SW 1271 (cell line): ENCODE results near the gene CRB3.

Experiments used
- DNase-seq, 2 experiments: peaks; one replicate each; lab custom pipeline; 2025; lab: John Stamatoyannopoulos, UW

The CRB3 gene

DNA sequence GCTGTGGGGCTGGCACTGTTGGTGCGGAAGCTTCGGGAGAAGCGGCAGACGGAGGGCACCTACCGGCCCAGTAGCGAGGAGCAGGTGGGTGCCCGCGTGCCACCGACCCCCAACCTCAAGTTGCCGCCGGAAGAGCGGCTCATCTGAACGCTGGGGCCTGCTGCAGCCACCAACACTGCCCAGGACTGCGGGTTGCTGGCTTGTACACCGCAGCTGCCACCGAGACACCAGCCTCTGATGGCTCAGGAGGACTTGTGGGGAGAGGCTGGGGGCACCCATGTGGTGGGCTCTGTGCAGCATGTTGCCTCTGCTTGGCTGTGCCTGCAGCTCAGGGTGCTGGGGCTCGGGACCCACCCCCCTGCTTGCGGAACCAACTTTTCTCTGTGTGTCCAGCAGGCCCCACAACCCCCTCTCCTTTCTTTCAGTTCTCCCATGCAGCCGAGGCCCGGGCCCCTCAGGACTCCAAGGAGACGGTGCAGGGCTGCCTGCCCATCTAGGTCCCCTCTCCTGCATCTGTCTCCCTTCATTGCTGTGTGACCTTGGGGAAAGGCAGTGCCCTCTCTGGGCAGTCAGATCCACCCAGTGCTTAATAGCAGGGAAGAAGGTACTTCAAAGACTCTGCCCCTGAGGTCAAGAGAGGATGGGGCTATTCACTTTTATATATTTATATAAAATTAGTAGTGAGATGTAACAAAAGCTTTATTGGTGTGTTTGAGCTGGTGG is 2.6 kb downstream of the CRB3 start:
- DNase-seq, result no peak

DNA sequence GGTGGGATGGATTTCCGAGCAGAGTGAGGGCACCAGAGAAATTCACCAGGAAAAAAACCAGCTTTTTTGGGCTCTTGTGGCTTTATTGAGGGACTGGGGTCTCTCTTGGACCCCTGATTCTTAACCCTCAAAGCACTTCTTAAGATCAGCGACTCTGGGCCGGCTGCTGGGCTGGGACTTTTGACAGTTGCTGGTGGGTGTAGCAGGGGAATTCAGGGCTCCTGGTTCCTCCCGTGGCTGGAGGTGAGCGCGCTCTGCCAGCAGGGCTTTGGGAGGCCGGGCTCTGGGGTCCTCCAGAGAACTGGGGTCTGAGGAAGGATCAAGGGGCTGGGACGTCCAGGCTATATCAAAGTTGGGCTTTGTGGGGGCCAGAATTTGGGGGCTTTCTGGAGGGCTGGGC is 3.3 kb downstream of the CRB3 start:
- no peak for DNase-seq

DNA sequence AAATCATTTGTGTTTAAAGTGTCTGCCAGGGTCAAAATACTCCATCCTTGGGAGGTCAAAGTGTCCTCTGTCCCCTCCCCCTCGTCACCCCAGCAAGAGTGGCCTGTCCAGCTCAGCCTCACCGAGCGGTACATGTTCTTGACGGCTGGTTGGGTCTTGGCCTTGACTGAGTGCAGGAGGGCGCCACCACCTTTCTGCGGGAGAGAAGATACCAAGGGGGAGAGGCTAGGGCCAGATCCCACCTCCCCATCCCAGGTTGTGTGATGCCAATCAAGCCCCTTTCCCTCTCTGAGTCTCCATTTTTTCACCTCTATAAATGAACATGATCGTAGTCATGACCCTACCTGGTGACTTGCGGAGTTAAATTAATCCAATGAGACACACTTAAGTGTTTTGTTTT is 6.1 kb downstream of the CRB3 start:
- no peak for DNase-seq

DNA sequence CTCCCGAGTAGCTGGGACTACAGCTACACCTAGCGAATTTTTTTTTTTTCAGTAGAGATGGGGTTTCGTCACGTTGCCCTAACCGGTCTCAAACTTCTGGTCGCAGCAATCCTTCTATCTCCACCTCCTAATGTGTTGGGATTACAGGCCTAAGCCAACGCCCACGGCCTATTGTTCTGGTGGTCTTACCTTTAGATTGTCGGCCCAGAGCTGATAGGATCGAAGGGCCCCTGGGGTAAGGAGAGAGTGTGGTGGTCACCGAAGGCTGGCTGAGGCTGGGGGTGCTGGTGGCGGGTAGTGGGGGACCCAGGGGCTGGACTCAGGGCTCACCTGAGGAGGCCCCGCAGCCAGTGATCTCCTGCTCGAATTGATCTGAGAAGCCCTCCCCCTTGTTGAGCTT is 7.0 kb downstream of the CRB3 start:
- no peak for DNase-seq

DNA sequence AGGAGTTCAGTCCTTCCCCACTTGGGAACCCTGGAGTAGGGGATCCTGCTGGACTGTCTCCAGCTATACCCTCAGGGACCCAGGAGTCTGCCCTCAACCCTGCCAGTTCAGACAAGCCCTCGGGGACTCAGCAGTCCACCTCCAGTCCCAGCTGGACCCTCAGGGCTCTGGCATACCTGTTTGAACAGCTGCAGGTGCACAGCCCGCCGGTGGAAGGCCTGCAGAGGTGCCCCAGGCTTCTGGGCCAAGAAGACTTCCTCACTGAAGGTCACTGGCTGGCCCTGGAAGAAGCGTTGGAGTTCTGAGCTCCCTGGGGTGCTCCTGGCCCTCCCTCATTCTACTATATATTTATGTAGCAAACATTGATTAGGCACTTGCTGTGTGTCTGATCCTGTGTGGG is 8.6 kb downstream of the CRB3 start:
- DNase-seq, result no peak

DNA sequence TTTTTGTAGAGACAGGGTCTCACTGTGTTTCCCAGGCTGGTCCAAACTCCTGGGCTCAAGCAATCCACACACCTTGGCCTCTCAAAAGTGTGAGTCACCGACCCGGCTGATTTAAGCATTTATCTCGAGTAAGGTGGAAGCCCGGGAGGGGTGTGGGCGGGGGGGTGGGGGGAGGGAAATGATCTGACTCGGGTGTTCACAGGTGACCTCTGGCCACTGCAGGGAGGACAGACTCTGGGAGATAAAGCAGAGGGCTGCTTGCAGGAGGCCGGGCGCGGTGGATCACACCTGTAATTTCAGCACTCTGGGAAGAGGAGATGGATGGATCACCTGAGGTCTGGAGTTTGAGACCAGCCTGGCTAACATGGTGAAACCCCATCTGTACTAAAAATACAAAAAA is 9.6 kb downstream of the CRB3 start:
- no peak for DNase-seq

DNA sequence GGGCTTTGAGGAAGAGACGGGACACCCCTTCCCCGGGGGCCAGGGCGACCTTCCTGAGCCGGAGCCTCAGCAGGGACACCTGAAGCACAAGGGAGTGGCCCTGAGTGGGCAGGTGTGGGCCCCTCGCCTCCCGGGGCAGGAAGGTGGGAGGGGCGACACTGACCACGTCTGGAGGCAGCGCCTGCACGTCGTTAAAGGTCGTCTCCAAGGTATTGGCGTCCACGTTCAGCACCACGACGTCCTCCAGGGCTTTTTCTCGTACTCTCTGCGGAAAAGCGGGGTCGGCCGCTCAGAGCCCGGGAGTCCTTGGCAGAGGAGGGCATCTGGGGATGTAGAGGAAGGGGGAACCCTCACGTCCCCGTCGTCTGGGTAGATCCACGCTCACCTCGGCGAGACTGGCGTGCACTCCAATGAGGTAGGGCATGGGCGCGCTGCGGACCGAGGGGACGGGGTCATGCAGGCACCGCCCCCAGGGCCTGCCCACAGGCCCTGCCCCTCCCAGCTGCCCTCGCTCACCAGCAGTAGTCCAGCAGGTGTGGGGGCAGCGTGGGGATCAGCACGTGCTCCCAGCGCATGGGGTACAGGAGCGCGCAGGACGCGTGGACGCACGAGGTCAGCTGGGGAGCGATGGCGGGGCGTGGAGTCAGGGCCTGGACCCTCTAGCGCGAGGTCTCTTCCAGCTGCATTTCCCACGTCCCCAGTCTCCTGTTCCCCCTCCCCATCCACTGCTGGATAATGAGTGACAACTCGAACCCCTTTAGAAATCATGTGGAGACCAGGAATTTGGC is 11.4 kb downstream of the CRB3 start:
- DNase-seq, result no peak

DNA sequence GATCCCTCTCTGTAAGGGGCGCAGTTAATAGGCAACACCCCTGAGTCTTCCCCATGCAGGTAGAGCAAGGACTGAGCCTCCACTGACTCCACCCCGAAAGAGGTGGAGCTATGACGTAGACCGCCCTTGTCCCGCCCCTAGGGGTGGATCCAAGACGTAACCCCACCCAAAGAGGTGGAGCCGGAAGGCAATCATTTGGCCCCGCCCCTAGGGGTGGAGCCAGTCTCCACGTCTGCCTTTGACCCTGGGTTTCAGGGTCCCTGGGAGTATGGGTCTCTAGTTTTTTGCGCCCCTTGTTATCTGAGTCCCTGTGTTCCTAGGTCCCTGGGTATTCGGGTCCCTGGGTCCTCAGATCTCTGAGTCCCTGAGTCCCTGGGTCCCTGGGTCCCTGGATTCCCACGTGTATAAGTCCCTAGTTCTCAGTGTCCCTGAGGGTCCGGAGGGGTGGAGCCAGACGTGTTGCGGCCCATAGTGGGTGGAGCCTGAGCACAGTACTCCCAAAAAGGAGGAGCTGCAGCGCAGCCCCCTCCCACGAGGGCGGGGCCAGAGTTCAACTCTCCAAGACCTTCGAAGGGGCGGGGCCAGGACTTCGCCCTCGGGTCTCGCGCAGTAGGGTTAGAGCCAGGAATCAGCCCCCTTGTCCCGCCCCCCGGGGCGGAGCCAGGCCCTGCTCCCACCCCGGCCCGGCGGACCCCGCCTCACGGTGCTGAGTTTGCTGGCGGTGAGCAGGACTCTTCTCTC is 12.3 kb downstream of the CRB3 start:
- peak; percentile 18 to 30 for DNase-seq

DNA sequence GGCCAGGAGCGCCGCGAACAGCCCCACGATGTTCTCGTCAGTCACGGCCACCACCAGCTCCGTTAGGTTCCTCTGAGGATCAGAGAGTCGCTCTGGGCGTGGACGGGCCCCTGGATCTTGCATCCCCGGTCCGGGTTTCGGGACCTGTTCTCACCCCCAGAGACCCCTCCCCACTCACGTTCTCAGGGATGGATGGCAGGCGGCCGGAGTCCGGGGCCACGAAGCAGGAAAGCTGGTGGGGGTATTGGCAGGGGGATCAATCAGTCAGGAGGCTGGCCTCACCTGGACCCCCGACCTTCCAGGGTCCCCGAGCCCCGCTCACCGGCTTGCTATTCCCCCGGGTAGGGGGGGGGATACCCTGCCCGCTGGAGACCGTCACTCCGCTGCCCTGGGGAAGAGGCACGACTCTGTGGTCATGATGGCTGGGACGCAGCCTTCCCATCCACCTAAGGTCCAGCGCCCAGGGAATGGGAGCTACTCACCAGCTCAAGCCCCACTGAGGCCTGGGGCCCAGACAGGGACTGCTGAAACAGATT is 12.9 kb downstream of the CRB3 start:
- DNase-seq, result no peak

DNA sequence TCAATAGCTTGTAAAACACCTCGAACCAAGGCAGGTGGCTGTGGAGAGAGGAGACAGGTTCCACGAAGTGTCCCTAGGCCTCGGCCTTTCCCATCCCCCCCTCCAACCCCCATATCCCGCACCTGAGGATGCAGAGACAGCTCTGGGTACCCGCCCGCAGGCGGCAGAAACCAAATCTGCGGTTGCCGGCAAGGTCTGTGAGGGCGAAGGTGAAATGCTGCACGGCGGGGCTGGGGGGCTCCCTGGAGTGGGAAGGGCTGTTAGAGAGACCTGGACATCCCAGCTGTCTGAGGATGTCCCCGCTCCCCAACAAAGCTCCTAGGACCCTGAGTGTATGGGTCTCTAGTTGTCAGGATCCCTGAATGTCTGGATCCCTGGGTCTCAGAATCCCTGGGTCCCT is 14.7 kb downstream of the CRB3 start:
- no peak for DNase-seq

DNA sequence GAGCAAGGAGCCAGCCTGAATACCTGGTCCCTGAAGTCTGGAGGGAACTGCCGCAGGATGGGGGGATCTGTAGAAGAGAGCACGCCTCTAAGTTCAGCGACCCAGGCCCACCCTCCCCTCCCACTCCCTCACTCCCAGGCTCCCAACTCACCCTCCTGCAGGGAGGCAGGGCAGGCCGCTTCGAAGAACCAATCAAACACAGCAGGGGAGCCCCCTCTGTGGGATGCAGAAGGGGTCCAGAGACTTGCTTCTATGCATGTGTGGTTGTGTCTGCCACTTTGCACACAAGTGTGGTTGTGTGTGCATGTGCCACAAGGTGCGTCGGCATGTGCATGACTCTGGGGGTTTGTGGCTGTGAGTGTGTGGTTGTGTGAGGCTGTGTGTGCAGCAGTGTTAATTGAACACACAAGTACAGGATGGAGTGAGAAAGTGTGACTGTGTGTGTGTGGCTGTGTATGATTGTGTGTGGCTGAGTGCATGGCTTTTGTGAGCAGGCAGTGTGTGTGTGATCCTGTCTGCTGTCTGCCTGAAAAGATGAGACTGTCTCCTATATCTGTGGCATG is 15.8 kb downstream of the CRB3 start:
- no peak for DNase-seq

DNA sequence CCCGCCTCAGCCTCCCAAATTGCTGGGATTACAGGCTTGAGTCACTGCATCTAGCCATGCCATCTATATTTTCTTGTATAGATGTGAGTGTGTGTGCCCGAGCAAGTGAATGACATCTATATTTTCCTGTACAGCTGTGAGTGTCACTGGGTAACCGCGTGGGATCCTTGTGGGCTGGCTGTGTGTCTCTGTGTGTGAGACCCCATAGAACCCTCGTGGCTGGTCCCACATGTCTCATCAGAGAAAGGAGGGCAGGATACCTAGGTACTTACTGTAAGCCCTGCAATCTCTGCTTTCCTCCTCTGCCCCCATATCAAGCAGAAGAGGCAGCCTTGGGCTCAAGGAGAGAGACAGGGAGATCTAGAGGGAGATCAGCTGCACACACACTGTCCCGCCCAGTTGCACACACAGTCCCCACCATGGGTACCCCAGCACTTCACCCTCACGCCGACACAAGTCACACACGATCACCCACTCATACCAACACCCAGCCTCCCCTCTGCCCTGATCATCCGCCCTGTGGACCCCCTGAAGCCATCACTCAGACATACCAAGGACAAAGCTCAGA is 16.9 kb downstream of the CRB3 start:
- no peak for DNase-seq

DNA sequence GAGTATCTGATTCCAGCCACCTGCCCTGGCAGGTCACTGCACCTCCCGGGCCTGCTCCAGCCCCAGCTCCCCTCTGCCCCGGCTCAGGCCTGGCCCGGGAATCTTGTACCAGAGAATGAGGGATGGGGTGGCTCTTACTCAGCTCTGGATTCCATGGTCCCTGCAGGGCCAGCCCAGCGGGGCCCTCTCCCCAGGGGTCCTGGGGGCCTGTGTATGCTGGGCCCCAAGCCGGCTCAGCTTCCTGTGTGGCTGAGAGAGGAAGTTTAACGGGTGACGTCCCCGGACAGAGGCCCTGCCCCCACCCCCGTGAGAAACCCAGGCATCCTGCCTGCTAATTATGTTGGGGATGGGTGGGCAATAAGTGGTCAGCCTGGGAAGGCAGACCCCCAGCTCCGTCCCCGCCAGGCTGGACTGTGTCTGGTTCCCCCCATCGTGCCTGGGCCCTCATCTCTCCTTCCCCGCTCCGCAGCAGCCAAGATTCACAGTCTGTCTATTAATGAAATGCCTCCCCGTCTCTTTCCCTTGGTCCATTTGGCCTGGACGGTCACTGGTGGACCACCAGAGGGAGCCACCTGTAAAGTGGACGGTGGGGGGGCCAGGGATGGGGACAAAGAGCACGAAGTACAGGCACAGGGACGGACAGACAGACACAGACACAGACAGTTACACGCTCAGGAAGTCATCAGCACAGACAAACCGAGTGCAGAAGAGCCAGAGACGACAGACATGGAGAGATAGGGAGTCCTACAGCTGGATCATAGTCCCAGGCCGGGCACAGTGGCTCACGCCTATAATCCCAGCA is 17.7 kb downstream of the CRB3 start, which contains the start of gene DENND1C:
TSS of gene DENND1C (minus strand) at position 247 of the 802 bp plus-strand sequence. CDS start at position 155, 92 bp downstream.
- DNase-seq, result no peak

DNA sequence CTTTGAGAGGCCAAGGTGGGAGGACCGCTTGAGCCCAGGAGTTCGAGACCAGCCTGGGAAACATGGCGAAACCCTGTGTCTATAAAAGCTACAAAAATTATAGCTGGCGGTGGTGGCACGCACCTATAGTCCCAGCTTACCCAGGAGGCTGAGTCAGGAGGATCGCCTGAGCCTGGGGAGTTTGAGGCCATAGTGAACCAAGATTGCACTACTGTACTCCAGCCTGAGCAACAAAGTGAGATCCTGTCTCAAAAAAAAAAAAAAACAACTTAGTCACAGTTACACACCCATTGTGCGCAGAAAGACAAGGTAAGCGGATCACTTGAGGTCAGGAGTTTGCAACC is 18.2 kb downstream of the CRB3 start:
- DNase-seq, result no peak

DNA sequence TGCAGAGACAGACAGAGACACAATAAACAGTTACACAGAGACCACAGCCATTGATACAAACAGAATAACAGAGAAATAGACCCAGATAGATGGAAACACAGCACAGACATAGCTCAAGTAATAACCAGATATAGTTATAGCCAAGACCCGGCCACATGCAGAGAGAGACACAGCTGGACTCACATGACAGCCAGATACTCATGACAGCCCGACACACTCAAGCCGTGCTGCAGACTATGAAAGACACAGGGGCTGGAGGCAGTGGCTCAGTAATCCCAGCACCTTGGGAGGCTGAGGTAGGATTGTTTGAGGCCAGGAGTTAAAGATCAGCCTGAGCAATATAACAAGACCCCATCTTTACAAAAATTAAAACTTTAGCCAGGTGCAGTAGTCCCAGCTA is 19.2 kb downstream of the CRB3 start:
- no peak for DNase-seq

DNA sequence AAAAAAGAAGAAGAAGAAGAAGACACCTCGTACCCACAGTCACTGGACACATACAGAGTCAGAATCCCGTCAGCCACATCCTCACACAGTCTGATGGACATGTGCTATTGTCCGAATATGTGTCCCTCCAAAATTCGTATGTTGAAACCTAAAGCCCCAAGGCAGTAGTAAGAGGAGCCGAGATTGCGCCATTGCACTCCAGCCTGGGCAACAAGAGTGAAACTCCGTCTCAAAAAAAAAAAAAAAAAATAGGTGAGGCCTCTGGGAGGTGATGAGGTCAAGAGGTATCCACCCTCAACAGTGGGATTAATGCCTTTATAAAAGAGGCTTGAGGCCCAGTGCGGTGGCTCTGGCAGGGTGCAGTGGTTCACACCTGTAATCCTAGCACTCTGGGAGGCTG is 20.2 kb downstream of the CRB3 start:
- DNase-seq, result no peak

DNA sequence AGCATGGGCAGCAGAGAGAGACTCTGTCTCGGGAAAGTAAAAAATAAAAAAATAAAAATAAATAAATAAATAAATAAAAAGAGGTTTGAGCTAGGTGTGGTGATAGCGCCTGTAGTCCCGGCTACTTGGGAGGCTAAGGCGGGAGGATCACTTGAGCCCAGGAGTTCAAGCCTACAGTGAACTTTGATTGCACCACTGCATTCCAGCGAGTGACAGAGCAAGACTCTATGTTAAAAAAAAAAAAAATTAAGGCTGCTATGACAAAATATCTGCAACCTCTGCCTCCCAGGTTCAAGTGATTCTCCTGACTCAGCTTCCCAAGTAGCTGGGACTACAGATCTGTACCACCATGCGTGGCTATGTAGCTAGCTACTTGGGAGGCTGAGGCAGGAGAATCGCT is 20.8 kb downstream of the CRB3 start:
- DNase-seq, result no peak

DNA sequence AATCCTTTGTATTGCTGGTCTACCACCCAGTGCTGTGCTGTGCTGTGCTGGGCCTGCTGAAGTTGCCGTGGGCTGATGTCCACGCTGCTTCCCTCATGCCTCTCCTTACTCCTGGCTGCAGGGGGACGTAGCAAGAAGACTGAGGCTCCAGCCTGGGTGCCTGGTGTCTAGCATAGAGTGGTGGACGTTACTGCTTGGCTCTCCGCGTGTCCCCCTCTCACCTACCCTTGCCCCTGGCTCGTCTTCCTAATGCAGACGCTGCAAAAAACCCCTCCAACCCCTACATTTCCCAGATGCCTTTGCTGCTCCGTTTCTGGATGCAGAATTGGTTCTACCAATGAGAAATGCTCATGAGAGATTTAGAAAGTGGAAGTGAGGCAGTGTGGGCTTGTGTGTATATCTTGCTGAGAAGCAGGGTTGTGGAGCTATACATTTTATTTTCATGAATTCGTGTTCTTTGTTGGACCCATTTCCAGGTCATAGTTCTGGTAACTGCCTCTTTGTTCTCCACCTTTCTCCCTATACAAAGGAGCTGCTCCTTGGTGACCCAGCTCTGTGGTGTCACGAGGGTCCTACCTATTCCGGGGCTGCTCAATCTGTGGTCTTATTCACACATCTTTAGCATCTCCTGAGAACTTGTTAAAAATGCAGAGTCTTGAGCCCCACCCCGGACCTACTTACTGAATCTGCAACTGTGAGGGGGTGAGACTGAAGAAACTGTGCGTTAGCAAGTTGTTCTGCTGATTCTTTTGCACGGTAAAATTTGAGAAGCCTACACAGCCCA is 25.4 kb downstream of the CRB3 start:
- DNase-seq, result no peak

DNA sequence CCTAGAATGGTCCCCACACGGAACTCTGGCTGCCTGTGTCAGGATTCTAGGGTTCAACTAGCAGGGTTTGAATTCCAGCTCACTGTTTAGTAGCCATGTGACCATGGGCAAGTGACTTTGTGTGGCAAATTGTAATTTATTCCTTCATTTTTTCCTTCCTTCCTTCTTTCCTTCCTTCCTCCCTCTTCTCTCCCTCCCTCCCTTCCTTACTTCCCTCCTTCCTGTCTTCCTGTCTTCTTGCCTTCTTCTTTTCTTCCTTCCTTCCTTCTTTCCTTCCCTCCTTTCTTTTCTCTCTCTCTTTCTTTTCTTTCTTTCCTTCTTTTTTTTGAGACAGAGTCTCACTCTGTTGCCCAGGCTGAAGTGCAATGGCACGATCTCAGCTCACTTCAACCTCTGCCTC is 26.1 kb downstream of the CRB3 start:
- no peak for DNase-seq

DNA sequence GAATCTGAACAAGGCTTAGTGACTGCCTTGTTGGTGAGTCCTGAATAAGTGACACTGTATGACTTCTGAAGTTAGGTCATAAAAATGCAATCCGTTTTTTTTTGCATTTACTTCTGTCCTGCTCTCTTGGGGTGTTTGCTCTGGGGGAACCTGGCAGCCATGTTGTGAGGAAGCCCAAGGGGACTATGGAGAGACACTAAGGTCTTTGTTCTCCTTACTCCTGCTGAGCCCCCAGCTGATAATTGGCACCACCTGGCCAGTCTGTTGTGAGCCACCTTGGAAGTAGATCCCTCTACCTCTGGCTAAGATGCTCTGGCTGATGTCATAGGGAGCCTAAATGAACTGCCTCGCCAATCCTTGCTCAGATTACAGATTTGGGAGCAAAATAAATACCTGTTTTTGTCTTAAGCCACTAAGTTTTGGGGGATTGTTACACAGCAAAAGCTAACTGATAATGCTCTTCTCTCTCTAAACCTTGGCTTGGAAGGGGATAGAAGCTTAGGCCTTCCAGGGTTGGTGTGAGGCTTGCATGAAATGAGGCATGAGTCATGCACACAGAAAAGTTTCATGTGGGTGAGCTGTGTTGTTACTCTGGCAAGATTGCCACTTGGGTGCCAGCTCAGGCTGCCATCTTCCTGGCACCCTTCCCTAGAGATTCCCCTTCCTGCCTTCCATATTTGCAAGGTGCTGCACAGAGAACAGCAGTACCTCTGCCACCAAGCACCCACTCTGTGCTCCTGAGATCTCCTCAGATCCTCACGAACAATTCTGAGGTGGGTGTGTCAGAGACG is 27.9 kb downstream of the CRB3 start:
- DNase-seq, result no peak
